ENCODE results near the gene MAGI2. TPM values are rescaled to one million over a fixed set of nuclear protein-coding genes. Genes with fewer than 3 reads are reported as not detected.

Gene MAGI2
- total RNA-seq, 1 experiment from 2014 or later: 0.25 TPM

- H3K9me3 Mint-ChIP-seq (ENCODE audit: unreplicated experiment): no peaks in the 10 kb centered on the region
- intact Hi-C loops (cut with micrococcal nuclease; ENCODE audit: unreplicated experiment): no loop called here
- DNase-seq: no peak
- no peak for TF ChIP-seq CTCF (IDR thresholded peaks at IDR 0.05; ENCODE audit: insufficient read depth in 1 of 2, low read depth in 1 of 2, low read length in 1 of 2, severe bottlenecking in 1 of 2, unreplicated experiment in 1 of 2)
- POLR2A ChIA-PET: no interaction called here
- Histone ChIP-seq H3K4me3 (ENCODE audit: low read depth, low read length) (no peak overlapping the region), H3K4me1 (no peaks in the 10 kb centered on the region), H3K36me3 (ENCODE audit: control insufficient read depth, insufficient read depth, low read length) (no peaks in the 10 kb centered on the region), H3K9me3 (no peaks in the 10 kb centered on the region), H3K27me3 (replicated peaks; ENCODE audit: control insufficient read depth, insufficient read depth, low read length) (no peaks in the 10 kb centered on the region)
- no peaks in the 10 kb centered on the region for H3K4me1 Mint-ChIP-seq (ENCODE audit: low read depth, unreplicated experiment)
- H3K27ac Mint-ChIP-seq (ENCODE audit: unreplicated experiment): no peak overlapping the region
- BruUV-seq (replicated peaks): no TSS peak
- peaks cover 3% of the 10 kb centered on the region for H3K27me3 Mint-ChIP-seq (ENCODE audit: insufficient read depth, unreplicated experiment)
- CTCF ChIA-PET: no interaction called here
- no peak overlapping the region for H3K4me3 Mint-ChIP-seq (ENCODE audit: unreplicated experiment)
- no peaks in the 10 kb centered on the region for H3K36me3 Mint-ChIP-seq (ENCODE audit: insufficient read depth, unreplicated experiment)
Measured at GRCh38 chr7:78379148-78379547, 1074.3 kb downstream of the MAGI2 start.

- no peaks in the 10 kb centered on the region for H3K4me1 ChIP-seq
- H3K36me3 ChIP-seq (ENCODE audit: control insufficient read depth, insufficient read depth, low read length): no peaks in the 10 kb centered on the region
- no peaks in the 10 kb centered on the region for H3K9me3 ChIP-seq
- intact Hi-C loops (cut with micrococcal nuclease; ENCODE audit: unreplicated experiment): no loop called here
- TF ChIP-seq CTCF (IDR thresholded peaks at IDR 0.05; ENCODE audit: insufficient read depth in 1 of 2, low read depth in 1 of 2, low read length in 1 of 2, severe bottlenecking in 1 of 2, unreplicated experiment in 1 of 2): no peak
- Mint-ChIP-seq H3K4me1 (ENCODE audit: low read depth, unreplicated experiment) (no peaks in the 10 kb centered on the region), H3K36me3 (ENCODE audit: insufficient read depth, unreplicated experiment) (no peaks in the 10 kb centered on the region), H3K9me3 (ENCODE audit: unreplicated experiment) (no peaks in the 10 kb centered on the region), H3K27me3 (ENCODE audit: insufficient read depth, unreplicated experiment) (peaks cover 3% of the 10 kb centered on the region), H3K4me3 (ENCODE audit: unreplicated experiment) (no peak overlapping the region), H3K27ac (ENCODE audit: unreplicated experiment) (no peak overlapping the region)
- no peak for DNase-seq
- ChIA-PET CTCF (no interaction called here), POLR2A (no interaction called here)
- no TSS peak for BruUV-seq (replicated peaks)
- no peak overlapping the region for H3K4me3 ChIP-seq (ENCODE audit: low read depth, low read length)
- no peaks in the 10 kb centered on the region for H3K27me3 ChIP-seq (replicated peaks; ENCODE audit: control insufficient read depth, insufficient read depth, low read length)
Measured at GRCh38 chr7:78377532-78377931, 1075.9 kb downstream of the MAGI2 start.

- Histone ChIP-seq H3K9me3 (no peaks in the 10 kb centered on the region), H3K27me3 (replicated peaks; ENCODE audit: control insufficient read depth, insufficient read depth, low read length) (no peaks in the 10 kb centered on the region), H3K4me1 (no peaks in the 10 kb centered on the region), H3K36me3 (ENCODE audit: control insufficient read depth, insufficient read depth, low read length) (no peaks in the 10 kb centered on the region), H3K4me3 (ENCODE audit: low read depth, low read length) (no peak overlapping the region)
- H3K9me3 Mint-ChIP-seq (ENCODE audit: unreplicated experiment): no peaks in the 10 kb centered on the region
- CTCF ChIA-PET: no interaction called here
- no peaks in the 10 kb centered on the region for H3K4me1 Mint-ChIP-seq (ENCODE audit: low read depth, unreplicated experiment)
- POLR2A ChIA-PET: no interaction called here
- H3K27me3 Mint-ChIP-seq (ENCODE audit: insufficient read depth, unreplicated experiment): peaks cover 3% of the 10 kb centered on the region
- H3K36me3 Mint-ChIP-seq (ENCODE audit: insufficient read depth, unreplicated experiment): no peaks in the 10 kb centered on the region
- no TSS peak for BruUV-seq (replicated peaks)
- TF ChIP-seq CTCF (IDR thresholded peaks at IDR 0.05; ENCODE audit: insufficient read depth in 1 of 2, low read depth in 1 of 2, low read length in 1 of 2, severe bottlenecking in 1 of 2, unreplicated experiment in 1 of 2): no peak
- no peak overlapping the region for H3K4me3 Mint-ChIP-seq (ENCODE audit: unreplicated experiment)
- intact Hi-C loops (cut with micrococcal nuclease; ENCODE audit: unreplicated experiment): no loop called here
- no peak for DNase-seq
- H3K27ac Mint-ChIP-seq (ENCODE audit: unreplicated experiment): no peak overlapping the region
Measured at GRCh38 chr7:78370936-78371335, 1082.5 kb downstream of the MAGI2 start.
